Stimulated activated CD8-positive, alpha-beta memory T cell treated with anti-CD3 and anti-CD28 coated beads, Interleukin-12 subunit alpha, Interleukin-12 subunit beta, amount 100 ng/mL, for 1 hour (primary cell): ENCODE data around the gene RNF114.
"Not testable (repeated sequence)": the region's sequence is repeated elsewhere in the genome, so short reads cannot be mapped to it uniquely, and the experiment has no call there.

Experiments used
- DNase-seq: peaks from one replicate; pipeline ENCODE4 v3.0.0-alpha.2; 2020; ENCODE audit warnings: low read depth

The RNF114 gene

GRCh38 chr20:49928411-49929141, 7.6 kb upstream of the RNF114 start:
- peak; percentile 75 for DNase-seq

DNA sequence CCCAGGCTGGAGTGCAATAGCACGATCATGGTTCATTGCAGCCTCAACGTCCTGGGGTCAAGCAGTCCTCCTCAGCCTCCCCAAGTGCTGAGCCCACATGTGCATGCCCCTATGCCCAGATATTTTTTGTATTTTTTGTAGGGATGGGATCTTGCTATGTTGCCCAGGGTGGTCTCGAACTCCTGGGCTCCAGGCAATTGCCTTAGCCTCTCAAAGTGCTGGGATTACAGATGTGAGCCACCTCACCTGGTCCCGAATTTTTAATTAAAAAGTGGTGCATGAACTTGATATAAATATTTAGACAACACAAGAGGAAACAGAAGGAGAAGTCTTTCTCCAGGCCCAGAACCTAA, 7.1 kb upstream of the RNF114 start:
- DNase-seq, result no peak

GRCh38 chr20:49935746-49936152, 448 bp upstream of the RNF114 start:
- no peak for DNase-seq

- no peak for DNase-seq
Measured at GRCh38 chr20:49937027-49937929, 1.1 kb downstream of the RNF114 start.

GRCh38 chr20:49938173-49939163, 2.3 kb downstream of the RNF114 start:
- DNase-seq, result no peak

- no peak for DNase-seq
Measured at GRCh38 chr20:49941456-49941855, 5.3 kb downstream of the RNF114 start.

DNA sequence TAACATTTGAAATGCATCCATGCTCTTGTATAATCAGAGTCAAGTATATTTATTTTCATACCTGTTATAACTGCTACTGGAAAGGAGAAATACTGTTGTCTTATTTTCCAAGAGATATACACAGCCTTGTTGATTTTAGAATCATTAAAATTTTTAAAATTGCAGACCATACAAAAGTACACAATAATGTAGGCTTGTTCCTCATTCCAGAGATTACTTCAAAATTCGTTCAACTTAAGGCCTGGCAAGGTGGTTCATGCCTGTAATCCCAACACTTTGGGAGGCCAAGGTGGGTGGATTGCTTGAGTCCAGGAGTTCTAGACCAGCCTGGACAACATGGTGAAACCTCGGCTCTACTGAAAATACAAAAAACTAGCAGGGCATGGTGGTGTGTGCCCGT, 6.1 kb downstream of the RNF114 start:
- DNase-seq, result no peak

DNA sequence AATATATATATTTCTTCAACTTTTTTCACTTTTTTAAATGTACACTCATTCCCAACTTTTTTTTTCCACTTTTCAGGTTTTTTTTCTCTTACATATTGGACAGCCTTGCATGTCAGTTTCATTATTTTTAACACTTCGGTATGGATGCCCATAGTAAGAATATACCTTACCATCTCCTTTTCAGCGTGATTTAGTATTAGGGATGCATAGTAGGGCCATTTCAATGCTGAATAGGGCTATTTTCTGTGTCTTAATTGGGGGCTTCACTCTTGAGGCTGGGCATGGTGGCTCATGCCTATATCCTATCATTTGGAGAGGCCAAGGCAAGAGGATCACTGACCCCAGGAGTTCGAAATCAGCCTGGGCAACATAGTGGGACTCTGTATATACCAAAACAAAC, 6.7 kb downstream of the RNF114 start:
- DNase-seq, result no peak

DNA sequence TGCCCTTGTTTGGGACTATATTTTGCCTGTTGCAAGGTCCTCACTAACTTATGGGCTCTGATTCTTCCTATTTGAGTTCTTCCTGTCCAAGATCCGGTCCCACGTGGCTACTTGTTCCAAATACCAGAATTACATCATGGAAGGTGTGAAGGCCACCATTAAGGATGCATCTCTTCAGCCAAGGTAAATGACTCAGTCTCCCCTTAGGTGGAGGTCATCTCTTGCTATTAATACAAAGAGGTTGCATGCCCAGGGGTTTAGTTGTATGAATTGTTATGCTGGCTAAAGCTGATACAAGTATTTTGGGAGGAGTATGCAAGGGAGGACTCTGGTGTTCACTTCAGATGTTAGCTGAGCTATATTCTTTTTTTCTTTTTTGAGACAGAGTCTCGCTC, 9.1 kb downstream of the RNF114 start:
- DNase-seq, result no peak

GRCh38 chr20:49945701-49946477, 9.7 kb downstream of the RNF114 start:
- DNase-seq, result no peak

DNA sequence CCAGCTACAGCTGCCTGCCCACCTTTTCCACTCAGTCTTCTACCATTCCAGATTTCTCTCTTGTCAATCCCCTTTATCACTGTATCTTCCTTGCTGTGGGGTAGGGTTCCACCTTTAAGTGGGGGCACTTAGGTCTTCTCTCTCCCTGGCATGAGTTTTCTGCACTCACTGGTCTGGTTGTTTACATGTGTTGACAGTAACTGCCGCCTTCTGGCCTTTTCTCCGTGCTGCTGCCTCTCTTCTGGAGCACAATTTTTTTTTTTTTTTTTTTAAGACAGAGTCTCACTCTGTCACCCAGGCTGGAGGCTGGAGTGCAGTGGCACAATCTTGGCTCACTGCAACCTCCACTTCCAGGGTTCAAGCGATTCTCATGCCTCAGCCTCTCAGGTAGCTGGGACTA, 12.0 kb downstream of the RNF114 start:
- no peak for DNase-seq

- no peak for DNase-seq
Measured at GRCh38 chr20:49948809-49949507, 12.8 kb downstream of the RNF114 start.

DNA sequence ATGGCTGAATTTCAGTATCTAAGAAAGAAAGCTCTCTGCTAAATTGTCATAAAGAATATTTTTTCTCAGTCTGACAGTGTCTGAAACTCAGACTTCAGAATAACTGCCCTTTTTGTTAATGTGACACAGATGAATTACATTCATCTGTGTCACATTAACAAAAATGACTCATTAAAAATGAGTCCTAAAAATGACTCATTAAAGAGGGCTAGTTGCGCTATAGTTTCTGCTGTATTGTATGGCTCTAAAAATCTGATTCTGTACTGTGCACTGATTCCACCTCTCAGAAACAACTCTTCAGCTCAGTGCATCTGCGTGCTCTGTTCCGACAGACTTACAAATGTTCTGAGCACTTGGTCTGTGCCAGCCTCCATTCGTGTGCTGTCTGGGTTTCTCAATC, 15.0 kb downstream of the RNF114 start:
- DNase-seq, result no peak

GRCh38 chr20:49955167-49955566, 19.0 kb downstream of the RNF114 start:
- no peak for DNase-seq

DNA sequence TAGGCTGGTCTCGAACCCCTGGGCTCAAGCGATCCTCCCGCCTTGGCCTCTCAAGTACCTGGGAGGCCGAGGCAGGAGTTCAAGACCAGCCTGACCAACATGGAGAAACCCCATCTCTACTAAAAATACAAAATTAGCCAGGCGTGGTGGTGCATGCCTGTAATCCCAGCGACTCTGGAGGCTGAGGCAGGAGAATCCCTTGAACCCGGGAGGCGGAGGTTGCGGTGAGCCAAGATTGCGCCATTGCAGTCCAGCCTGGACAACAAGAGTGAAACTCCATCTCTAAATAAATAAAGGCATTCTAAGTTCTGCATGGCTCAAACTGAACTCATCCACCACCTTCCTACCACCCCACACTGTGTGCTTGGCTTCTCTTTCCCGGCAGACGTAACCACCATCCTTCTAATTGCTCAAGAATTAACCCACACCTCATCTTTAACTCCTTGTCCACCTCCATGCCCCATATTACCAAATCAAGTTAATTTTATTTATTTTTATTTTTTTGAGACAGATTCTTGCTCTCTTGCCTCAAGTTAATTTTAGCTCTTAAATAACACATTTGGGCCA, 19.7 kb downstream of the RNF114 start:
- not testable (repeated sequence) for DNase-seq

- DNase-seq, result no peak
Measured at GRCh38 chr20:49956689-49957088, 20.5 kb downstream of the RNF114 start.

DNA sequence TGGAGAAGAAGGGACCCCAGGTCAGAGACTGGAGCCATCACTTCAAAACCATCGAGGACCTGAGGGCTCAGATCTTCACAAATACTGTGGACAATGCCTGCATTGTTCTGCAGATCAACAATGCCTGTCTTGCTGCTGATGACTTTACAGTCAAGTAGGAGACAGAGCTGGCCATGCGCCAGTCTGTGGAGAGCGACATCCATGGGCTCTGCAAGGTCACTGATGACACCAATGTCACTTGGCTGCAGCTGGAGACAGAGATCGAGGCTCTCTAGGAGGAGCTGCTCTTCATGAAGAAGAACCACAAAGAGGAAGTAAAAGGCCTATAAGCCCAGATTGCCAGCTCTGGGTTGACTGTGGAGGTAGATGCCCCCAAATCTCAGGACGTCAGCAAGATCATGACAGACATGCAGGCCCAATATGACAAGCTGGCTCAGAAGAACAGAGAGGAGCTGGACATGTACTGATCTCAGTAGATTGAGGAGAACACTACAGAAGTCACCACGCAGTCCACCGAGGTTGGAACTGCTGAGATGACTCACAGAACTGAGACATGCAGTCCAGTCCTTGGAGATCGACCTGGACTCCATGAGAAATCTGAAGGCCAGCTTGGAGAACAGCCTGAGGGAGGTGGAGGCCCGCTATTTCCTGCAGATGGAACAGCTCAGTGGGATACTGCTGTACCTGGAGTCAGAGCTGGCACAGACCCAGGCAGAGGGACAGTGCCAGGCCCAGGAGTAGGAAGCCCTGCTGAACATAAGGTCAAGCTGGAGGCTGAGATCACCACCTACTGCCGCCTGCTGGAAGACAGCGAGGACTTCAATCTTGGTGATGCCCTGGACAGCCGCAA, 21.1 kb downstream of the RNF114 start:
- DNase-seq, result not testable (repeated sequence)

DNA sequence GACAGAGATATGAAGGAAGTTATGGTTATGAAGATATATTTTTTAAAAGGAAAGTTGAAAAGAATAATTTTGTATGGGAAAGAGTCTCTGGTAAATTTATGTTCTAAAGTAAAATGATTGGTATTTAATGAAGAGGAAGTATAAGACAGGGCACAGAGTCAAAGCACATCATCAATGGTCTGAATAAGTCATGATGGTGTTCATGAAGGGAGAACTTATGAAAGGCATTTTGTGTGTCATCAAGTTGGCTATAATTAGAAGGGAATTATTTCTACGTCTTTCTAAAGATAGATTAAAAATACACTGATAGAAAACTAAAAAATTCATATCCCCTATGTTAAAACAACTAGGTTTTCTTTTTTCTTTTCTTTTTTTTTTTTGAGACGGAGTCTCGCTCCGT, 25.2 kb downstream of the RNF114 start:
- DNase-seq, result no peak

GRCh38 chr20:49964964-49965780, 29.0 kb downstream of the RNF114 start:
- no peak for DNase-seq
